ENCODE data around the gene LCTL.
"Not testable (repeated sequence)": the region's sequence is repeated elsewhere in the genome, so short reads cannot be mapped to it uniquely, and the experiment has no call there.

LCTL gene

DNA sequence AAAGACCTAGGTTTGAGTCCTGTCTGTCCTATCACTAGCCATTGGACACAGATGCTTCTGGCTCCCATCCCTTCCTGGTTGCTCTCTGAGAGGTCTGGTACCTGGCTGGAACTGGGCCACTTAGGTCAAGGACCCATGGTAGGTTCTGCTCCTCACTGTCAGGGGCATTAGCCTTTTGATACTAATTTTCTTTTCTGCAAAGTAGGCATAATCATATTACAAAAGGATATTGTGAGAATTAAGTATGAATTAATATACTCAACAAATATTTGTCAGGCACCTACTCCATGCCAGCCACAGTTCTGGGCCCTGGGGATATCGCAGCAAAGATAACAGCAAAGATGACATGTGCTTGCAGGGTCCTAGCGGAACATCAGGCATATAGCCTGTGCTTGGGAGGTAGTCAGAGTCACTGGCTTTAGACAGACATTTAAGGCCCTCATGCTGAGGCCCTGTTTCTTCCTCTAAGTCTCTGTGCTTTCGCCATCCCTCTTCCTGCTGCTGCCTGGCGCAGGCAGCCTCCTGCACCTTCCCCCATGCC, 25.6 kb upstream of the LCTL start:
- no peak for DNase-seq

DNA sequence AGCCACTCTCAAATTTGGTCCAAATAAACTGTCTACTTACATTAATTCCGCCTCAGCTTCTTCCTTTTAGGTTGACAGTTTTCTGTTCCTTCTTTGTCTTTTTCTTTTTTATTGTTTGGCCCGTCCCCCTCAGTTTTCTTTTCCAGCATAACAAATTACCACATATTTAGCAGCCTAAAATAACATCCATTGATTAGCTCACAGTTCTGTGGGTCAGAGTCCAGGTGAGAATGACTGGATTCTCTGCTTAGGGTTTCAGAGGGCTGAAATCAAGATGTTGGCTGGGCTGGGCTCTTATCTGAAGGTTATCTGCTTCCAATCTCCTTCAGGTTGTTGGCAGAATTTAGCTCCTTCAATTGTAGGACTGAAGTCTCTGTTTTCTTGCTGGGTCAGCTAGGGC, 24.6 kb upstream of the LCTL start:
- no peak for DNase-seq

DNA sequence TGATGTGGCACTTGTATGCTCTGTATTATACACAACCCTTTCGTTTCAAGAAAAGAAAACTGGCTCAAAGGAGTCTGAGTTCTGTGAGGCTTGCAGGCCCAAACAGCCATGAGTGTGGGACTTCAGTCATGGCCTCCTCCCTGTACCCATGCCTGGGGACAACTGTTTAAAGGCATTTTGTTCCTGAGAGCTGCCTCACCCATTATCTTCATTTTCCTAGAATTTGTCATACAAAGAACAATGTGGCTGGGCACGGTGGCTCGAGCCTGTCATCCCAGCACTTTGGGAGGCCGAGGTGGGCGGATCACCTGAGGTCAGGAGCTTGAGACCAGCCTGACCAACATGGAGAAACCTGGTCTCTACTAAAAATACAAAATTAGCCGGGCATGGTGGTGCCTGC, 23.6 kb upstream of the LCTL start:
- DNase-seq: not testable (repeated sequence)

DNA sequence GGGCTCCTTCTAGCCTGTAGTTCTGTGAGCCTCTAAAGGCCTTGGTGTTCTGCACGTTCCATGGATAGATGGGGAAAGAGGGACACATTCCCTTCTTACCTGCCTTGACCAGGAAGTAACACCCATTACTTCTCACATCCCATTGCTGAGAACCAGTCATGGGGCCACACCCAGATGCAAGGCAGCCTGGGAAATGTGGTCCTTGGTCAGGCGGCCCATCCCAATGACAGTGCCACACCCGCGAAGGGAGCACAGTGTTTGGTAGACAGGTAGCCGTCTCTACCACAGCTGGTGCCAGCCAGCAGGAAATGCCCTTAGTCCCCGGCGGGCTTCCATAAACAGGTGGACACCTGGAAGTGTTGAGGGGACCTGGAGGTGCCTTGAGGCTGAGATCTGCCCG, 23.2 kb upstream of the LCTL start:
- DNase-seq: no peak

DNA sequence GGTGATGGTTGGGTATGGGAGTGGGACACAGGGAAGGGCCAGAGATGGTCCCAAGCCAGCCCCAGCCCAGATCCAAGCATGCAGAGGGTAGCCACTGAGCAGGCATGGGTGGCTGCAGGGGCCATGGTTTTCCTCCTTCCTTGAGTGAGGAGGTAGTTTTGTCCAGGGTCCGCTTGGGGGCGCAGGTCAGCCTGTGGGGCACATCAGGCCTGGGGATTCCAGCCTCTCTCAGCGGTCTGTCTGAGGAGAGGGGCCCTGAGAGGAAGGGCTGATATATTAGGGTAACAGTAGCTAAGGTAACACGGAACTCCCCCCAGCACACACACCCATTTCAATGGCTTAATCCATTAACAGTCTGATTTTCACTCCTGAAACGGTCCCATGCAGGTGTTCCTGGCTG, 22.7 kb upstream of the LCTL start:
- DNase-seq: no peak

DNA sequence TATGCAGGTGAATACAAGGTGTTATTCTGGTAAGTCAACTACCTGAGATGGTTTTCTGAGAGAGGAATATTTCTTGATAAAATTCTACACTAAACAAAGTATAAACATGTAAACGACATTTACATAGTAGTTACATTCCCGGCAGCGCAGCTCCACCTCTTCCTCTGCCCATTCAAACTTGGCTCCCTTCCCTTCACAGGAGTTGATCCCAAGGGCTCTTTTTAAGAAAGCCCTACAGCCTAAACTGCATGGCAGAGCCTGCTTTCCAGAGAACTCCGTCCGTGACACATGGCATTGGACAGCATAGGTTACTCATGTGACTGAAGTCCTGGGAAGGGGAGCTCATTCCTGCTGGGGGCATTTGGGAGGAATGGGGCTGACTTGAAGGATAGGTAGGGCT, 22.0 kb upstream of the LCTL start:
- peak; percentile 25 for DNase-seq

DNA sequence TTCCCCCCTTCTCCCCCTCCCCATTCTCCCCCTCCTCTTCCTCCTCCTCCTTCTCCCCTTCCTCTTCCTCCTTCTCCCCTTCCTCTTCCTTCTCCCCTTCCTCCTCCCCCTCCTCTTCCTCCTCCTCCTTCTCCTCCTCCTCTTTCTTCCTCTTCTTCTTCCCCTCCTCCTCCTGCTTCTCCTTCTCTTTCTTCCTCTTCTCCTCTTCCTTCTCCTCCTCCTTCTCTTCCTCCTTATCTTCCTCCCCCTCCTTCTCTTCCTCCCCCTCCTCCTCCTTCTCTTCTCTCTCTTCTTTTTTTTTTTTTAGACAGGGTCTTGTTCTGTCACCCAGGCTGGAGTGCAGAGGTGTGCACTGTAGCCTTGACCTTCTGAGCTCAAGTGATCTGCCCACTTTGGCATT, 21.2 kb upstream of the LCTL start:
- DNase-seq: no peak

DNA sequence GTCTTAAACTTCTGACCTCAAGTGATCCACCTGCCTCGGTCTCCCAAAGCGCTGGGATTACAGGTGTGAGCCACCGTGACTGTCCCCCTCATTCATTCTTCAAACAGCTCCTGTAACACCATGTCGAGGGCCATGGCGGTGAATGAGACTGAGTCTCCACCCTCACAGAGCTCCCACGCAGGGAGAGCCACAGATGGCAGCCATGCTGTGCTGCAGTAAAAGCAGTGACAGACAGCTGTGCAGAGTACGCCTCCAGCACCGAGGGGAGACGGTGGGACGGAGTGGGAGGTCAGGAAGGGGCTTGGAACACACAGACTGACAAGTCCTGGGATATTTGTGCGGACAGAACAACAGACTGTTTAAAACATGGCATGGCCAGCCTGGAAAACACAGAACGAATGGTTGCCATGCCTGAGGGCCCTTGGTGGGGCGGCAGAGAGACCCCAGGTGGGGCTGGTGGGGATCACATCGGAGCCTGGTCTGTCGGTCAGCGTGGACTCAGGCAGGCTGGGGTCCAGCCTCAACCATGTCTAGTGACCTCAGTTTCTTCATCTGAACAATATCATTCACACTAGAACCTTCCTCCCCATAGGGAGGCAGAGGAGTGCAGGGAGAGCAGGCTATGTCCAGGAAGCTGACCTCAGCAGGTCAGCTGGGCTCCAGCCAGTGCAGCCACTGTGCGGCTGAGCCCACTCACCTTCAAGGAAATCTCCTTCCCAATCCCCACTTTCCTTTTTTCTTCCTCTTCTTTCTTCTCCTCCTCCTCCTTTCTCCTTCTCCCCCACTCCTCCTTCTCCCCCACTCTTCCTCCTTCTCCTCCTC, 20.6 kb upstream of the LCTL start:
- DNase-seq: no peak

DNA sequence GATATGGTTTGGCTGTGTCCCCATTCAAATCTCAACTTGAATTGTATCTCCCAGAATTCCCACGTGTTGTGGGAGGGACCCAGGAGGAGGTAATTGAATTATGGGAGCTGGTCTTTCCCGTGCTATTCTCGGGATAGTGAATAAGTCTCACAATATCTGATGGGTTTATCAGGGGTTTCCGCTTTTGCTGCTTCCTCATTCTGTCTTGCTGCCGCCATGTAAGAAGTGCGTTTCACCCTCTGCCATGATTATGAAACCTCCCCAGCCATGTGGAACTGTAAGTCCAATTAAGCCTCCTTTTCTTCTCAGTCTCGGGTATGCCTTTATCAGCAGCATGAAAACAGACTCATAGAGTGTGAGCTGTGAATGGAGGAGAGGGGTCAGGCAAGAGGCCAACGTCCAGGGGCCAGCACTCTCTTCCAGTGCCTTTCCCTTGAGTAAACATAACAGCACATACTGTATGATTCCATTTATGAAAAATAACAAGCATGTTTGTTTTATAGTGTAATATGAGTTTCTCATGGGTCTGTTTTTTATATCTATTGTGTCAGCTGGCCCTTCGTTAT, 16.3 kb upstream of the LCTL start:
- no peak for DNase-seq

DNA sequence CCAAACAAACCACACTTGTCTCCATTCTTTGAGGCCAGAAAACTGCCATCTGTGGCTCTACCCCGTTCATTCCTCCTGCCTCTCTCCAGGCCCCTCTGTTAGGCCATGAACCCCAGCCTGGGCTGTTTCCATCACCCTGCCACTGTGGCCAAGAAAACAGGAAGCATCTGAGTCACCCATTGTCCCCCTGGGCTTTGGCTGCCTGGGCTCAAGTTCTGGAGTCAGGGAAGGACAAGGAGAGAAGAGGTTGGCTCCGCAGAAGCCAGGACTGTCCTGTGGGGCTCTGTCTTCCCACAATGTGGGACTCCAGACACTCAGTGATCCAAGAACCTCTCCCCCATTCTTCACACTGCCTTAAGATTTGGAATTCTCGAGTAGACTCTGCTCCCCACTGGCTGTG, 14.8 kb upstream of the LCTL start:
- DNase-seq: no peak

DNA sequence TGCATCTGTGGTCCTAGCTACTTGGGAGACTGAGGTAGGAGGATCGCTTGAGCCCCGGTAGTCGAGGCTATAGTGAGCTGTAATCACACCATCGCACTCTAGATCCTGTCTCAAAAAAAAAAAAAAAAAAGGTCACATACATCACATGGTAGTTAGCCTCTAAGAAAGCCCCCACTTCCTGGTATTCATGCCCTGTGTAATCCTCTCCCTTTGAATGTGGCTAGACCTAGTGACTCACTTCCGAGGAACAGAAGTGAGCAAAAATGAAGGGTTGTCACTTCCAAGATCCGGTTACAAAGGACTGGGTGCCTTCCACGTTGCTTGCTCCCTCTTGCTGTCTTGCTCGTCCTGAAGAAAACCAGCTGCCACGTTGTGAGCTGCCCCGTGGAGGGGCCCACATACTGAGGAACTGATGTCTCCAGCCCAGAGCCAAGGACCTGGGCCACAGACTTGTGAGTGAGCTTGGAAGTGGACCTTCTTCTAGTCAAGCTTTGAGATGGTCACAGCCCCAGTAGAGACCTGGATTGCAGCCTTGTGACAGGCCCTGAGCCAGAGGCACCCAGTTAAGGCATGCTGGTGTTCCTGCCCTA, 12.6 kb upstream of the LCTL start:
- no peak for DNase-seq

DNA sequence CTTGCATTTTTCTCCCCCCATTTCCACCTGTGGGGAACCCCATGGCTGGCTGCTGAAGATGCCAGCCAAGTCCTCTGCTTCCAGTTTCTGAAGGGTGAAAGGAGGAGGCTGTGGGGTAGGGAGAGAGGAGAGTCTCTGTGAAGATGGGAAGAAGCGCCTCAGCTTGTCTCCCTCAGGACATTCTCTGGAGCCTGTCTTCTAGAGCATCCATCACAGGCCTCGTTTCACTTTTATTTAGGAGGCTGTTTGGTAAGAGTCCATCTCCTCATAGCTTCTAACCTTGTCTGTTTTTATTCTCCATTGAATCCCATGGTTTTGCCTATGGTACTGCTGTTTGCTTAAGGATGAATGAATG, 8.8 kb upstream of the LCTL start:
- no peak for DNase-seq

DNA sequence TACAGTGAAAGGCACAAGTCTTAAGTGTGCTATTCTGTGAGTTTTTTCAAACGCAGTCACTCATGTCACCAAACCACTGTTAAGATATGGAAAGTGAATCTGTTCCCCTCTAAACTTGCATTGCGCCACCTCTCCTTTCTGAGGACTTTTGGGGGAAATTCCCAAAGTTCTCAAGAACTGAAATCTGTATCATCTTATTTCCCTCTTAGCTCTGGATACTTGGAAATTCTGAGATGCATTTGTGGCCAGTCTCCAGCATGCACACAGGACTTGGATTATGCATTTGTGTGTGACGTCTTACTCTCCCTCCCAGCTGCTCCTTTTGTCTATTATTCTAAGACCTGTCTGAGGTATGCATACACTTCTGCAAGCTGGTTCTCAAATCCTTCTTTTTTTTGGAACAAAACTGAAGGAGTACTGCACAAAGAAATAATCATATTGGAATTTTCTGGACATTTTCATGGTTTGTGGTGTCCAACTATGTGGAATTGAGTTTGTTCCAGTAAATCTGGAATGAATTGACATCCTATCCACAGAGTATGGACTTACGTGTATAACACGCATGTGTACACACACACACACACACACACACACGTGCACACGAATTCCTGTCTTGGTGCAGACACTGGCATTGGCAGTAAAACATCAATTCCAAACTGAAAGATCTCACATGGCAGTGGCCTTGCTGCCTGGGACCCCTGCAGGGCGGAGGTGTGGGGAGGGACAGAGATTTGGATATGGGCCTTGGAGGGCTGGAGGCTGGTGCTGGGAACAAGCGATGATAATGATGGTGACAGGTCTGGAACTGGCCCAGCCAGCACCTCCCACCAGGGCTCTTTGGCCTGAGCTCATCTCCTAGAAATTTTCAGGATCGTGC, 8.2 kb upstream of the LCTL start:
- DNase-seq: no peak

DNA sequence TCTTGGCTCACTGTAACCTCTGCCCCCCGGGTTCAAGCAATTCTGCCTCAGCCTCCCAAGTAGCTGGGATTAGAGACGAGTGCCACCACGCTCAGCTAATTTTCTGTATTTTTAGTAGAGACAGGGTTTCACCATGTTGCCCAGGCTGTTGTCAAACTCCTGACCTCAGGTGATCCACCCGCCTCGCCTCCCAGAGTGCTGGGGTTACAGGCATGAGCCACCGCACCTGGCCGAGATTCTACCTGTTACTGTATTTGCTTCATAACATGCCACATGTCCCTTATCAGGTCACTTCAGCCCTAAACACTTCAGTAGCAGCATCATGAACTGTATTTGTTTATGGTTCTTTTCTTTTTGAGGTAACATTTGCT, 7.5 kb upstream of the LCTL start:
- no peak for DNase-seq

DNA sequence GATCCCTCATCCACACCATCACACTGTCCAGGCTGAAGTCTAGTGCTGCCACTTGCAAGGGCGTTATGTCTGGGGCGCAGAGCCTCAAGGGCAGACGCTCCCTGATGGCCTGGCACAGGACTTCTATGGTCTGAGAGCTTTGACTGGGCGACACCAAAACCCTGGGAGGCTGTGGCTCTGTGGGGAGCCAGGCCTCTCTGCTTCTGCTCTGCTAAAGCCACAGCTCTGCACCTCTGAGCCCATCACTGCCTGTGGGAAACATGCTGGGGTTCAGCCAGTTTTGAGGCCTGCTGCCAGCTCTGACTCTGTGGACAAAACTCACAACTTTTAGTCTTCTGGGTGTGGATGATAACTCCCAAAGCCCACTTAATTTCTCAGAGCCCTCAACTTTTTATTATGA, 6.3 kb upstream of the LCTL start:
- DNase-seq: no peak

DNA sequence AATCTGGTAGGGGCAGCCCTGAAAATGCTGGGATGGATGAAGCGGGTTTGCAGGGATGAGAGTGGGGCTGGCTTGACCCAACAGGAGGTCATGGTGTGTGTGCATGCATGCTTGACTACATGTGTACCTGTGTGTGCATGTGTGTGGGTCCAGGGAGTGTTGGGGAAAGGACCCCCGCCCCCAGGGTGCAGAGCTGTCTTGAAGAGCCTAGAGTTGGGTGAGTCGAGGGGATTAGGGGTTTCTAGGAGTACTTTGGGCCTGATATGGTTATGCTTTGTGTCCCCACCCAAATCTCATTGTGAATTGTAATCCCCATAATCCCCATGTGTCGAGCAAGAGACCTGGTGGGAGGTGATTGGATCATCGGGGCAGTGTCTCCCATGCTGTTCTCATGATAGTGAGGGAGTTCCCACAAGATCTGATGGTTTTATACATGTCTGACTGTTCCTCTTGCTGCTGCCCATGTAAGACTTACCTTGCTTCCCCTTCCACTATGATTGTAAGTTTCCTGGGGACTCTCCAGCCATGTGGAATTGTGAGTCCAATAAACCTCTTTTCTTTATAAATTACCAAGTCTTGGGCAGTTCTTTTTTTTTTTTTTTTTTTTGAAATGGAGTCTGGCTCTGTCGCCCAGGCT, 5.2 kb upstream of the LCTL start:
- DNase-seq: no peak

DNA sequence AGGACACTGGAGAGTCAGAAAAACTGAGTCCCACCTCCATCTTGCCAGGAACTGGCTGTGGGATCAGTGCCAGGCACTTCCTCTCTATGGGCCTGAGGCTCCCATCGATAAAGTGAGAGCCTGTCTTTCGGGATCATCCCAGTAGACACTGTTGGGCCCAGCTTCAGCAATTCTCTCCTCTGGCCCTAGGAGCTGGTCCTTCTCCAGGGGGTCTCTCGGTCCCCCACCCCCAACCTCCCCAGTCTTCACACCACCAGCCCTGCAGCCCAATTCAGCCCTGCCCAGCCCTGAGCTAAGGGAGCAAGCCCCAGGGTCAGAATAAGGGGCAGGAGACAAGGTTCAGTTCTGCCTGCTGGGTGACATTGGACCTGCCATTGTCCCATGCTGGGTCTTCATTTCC, 4.5 kb upstream of the LCTL start:
- no peak for DNase-seq

DNA sequence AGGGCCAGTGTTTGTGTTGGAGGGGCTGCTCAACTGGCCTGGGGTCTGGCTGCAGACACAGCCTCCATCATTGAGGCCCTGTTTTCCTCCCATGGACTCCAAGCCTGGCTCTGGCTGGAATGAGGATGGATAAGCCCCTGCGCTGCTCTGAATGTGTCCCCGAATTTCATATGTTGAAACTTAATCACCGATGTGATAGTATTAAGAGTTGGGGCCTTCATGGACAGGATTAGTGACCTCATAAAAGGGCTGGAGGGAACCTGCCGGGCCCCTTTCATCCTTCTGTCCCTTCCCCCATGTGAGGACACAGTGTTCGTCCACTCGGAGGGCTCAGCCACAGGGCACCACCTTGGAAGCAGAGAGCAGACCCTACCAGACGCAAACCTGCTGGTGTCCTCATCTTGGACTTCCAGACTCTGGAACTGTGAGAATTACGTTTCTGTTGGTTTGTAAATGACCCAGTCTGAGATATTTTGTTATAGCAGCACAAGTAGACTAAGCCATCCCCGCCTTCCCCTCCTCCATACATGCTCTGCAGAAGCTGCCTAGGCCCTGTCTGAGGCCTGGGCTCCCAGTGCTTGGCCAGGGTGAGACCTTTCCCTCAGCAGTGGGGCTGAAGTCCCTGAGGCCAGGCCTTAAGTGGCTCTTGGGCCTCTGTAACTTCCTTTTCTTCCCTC, 3.8 kb upstream of the LCTL start:
- DNase-seq: no peak

DNA sequence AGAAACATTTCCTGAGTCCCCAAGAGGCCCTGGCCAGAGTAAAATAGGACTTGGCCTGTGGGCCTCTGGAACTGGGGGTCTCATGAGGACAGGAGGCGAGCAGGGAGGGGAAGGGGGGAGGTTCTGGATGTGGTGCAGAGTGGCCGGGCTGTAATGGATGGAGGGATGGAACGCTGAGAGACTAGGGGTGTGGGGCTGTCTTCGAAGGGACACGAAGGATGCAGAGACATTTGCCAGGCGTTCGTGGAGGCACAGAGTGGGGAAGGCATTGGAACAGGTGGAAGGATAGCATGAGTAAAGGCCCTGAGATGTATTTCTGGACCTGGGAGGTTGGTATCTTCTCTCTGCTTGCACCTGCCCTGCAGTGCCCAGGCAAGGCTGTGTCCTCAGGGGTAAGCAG, 2.1 kb upstream of the LCTL start:
- no peak for DNase-seq

DNA sequence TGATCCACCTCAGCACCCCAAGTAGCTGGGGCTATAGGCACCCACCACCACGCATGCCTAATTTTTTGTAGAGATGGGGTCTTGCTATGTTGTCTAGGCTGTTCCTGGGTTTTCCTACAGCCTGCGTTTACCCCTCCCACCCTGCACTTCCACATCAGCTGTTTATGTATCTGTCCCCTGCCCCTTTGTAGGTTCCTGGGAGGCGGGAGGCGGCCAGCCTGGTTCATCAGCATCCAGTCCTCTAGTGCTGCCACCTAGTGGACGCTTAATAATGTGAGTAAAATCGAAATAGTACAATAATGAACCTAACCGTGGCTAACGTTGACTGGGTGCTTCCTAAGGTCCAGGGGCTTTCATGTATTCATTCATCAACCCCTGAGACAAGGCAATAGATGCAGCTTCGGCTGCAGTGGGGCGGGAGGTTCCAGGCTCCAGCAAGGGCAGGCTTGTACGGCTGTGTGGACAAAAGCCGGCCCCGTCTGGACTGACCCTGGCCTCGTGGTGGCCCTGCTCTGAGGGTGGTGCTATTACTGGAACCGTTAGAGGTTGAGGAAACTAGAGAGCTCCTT, 1.2 kb upstream of the LCTL start:
- peak; percentile 74 for DNase-seq

DNA sequence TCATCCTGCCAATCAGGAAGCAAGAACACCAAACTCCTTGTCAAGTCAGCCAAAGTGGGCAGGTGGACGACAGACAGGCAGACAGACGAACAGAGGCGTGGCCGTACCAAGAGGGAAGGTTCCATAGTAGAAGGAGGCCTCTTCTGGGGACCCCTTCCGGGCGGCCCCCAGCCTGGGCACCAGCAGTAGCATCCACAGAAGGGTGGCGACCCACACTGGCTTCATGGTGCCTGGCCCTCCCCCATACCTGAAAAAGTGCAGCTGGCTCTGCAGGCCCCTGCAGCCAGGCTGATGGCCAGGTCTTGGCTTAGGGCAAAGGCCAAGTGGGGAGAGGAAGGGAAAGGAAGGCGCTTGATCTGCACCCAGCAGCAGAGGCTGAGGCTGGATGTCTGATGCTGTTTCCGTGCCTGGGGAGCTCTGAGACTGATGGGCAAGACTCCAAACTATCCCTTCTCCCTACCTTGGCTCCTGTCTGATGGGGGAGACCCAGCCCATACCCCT, 607 bp downstream of the LCTL start:
- DNase-seq: no peak

All from NCI-H1105 treated with DMSO at 0.1 percent for 48 hours (cell line).